Ovary (tissue), 9 donors: ENCODE data around the gene USP49. TPM values are rescaled to one million over a fixed set of nuclear protein-coding genes. Genes with fewer than 3 reads are reported as not detected.

Source experiments
- DNase-seq, 5 donors: peaks; one replicate each; pipeline ENCODE4 v3.0.0-alpha.2; 2019 to 2020
- H3K27ac ChIP-seq, 2 donors: fragments of 200-600 bp; one replicate each; pipeline versions ENCODE4 v1.5.1 to v1.8.0; 2019 to 2022
- H3K27me3 ChIP-seq: fragments of 200-600 bp; one replicate; pipeline ENCODE4 v1.8.0; 2022
- H3K36me3 ChIP-seq: fragments of 200-600 bp; sonication (generic); one replicate; pipeline ENCODE4 v1.5.1; 2019
- H3K4me1 ChIP-seq: one replicate; pipeline ENCODE4 v1.8.1; 2013; ENCODE audit warnings: mild to moderate bottlenecking, moderate library complexity; ENCODE audit not compliant: insufficient read depth
- H3K4me3 ChIP-seq: fragments of 200-600 bp; sonication (generic); one replicate; pipeline ENCODE4 v1.5.1; 2017
- H3K9me3 ChIP-seq, 2 donors: fragments of 200-600 bp in 1 of 2; sonication (generic) in 1 of 2; one replicate each; pipeline versions ENCODE4 v1.5.1 to v1.8.1; 2013 to 2019; ENCODE audit warnings: mild to moderate bottlenecking in 1 of 2, moderate library complexity in 1 of 2
- CTCF ChIP-seq, 3 donors: fragments of 450-650 bp in 2 of 3; fragments of 200-600 bp in 1 of 3; IDR thresholded peaks; one replicate each; pipeline versions ENCODE4 v1.5.1 to v1.8.0; 2016 to 2022; ENCODE audit warnings: antibody characterized with exemption in 3 of 3, mild to moderate bottlenecking in 1 of 3
- EP300 ChIP-seq: sonication (generic); formaldehyde crosslinking; IDR thresholded peaks from one replicate; pipeline ENCODE4 v1.6.1; 2017; ENCODE audit warnings: antibody characterized with exemption
- POLR2A ChIP-seq: fragments of 450-650 bp; IDR thresholded peaks from one replicate; pipeline ENCODE4 v1.6.1; 2017; ENCODE audit warnings: antibody characterized with exemption, mild to moderate bottlenecking, moderate library complexity
- WGBS, 3 donors: extraction: QIAGEN DNeasy Blood & Tissue Kit in 1 of 3; methylation state at CpG; one replicate each; pipeline versions ENCODE4 v1.1.5 to v1.1.7; 2013 to 2017; 5-methylcytosine and 5-hydroxymethylcytosine counted together
- intact Hi-C, 4 donors: fragments of 100-400 bp; cut with DNase I; formaldehyde crosslinking; loops; one replicate each; pipeline versions ENCODE4 v1.11.0 to v1.15.1; 2022 to 2023
- polyA plus RNA-seq, 2 donors: library from polyadenylated mRNA; stranded (reverse); fragments of 200-250 nt in 1 of 2; fragments of 350-450 nt in 1 of 2; fragmentation: Illumina TruSeq in 1 of 2; extraction: RNeasy Lipid Tissue Mini Kit (QIAGEN cat#74804) in 1 of 2; gene quantifications; one replicate each; pipeline ENCODE4 v1.2.3, GENCODE V29; 2013 to 2014
- total RNA-seq, 7 donors: library from RNA; depleted of rRNA in 2 of 7; stranded (reverse); fragments of >200 nt in 2 of 7; fragmentation: NEBNext Ultra II Directional in 3 of 7; extraction: Animal tissue kit (Norgen Biotek cat#: 25700) in 3 of 7; gene quantifications; one replicate each; pipeline versions ENCODE4 v1.1.0 to v1.2.4, GENCODE V29; 2016 to 2023
- donor health status: DM: no; HTN: no; CAD: no; lungs with moderate emphysema.
- donor health status: DM: no; HTN: no; CAD: no.
- donor health status: Bipolar disorder and iron deficiency.
- donor health status: DM: yes; HTN: yes; CAD: no.
- donor health status: DM: no; HTN: no; CAD: no.
- donor health status: DM: yes; HTN: yes; CAD: no.

The USP49 gene
- total and polyA plus RNA-seq, 9 donors: 2.0 to 5.1 (median 3.1) TPM

- no peak for DNase-seq
- WGBS, 3 donors: 43 to 57% (median 45%) methylated on average over 2 of the region's 2 CpGs
- intact Hi-C loops: loop anchor here in 1 of 4 donors (10.0 kb wide), 2 partner anchors 113 to 147 kb away; partner anchors contain the start of genes PRICKLE4 and TOMM6
- H3K9me3 ChIP-seq: no peaks in the 10 kb centered on the region
- H3K36me3 ChIP-seq: no peaks in the 10 kb centered on the region
- TF ChIP-seq EP300 (no peak), POLR2A (no peak), CTCF (IDR thresholded peaks at IDR 0.05) (no peak)
- H3K4me1 ChIP-seq: no peaks in the 10 kb centered on the region
- no peak overlapping the region for H3K27ac ChIP-seq
- no peak overlapping the region for H3K4me3 ChIP-seq
- no peaks in the 10 kb centered on the region for H3K27me3 ChIP-seq
Measured at GRCh38 chr6:41931792-41932191, 36.6 kb upstream of the USP49 start.

- no peaks in the 10 kb centered on the region for H3K4me1 ChIP-seq
- no peak for DNase-seq
- TF ChIP-seq EP300 (no peak), POLR2A (no peak), CTCF (IDR thresholded peaks at IDR 0.05) (no peak)
- no peak overlapping the region for H3K4me3 ChIP-seq
- H3K27me3 ChIP-seq: no peaks in the 10 kb centered on the region
- no peaks in the 10 kb centered on the region for H3K9me3 ChIP-seq
- H3K27ac ChIP-seq: no peak overlapping the region
- 82 to 88% (median 83%) methylated on average over 6 of the region's 6 CpGs for WGBS, 3 donors
- intact Hi-C loops: loop anchor here in 2 of 4 donors (10.0 kb wide), 2 partner anchors 115 to 145 kb away; partner anchors contain the start of genes PRICKLE4 (in 2 of the 2) and TOMM6 (in 2 of the 2)
- no peaks in the 10 kb centered on the region for H3K36me3 ChIP-seq
Measured at GRCh38 chr6:41929924-41930323, 34.7 kb upstream of the USP49 start.

GRCh38 chr6:41927253-41927652 lies 32.1 kb upstream of the USP49 start:
- intact Hi-C loops: loop anchor here in 1 of 4 donors (10.0 kb wide), 1 partner anchor 142 kb away; the partner anchor contains the start of genes PRICKLE4 and TOMM6
- Histone ChIP-seq H3K27me3 (no peaks in the 10 kb centered on the region), H3K4me1 (peaks cover 2% of the 10 kb centered on the region), H3K36me3 (no peaks in the 10 kb centered on the region), H3K4me3 (no peak overlapping the region), H3K27ac (no peak overlapping the region), H3K9me3 (no peaks in the 10 kb centered on the region)
- WGBS, 3 donors: 84 to 90% (median 86%) methylated on average over 6 of the region's 6 CpGs
- TF ChIP-seq CTCF (IDR thresholded peaks at IDR 0.05) (no peak), POLR2A (no peak), EP300 (no peak)
- DNase-seq: no peak

GRCh38 chr6:41922154-41922553 lies 27.0 kb upstream of the USP49 start:
- no peak for DNase-seq
- H3K36me3 ChIP-seq: no peaks in the 10 kb centered on the region
- no peaks in the 10 kb centered on the region for H3K27me3 ChIP-seq
- no peaks in the 10 kb centered on the region for H3K9me3 ChIP-seq
- H3K4me3 ChIP-seq: peak overlapping the region; percentile 78
- 1 to 2% (median 2%) methylated on average over 7 of the region's 7 CpGs for WGBS, 3 donors
- TF ChIP-seq EP300 (no peak), POLR2A (no peak), CTCF (IDR thresholded peaks at IDR 0.05) (no peak)
- no peak overlapping the region for H3K27ac ChIP-seq
- intact Hi-C loops: loop anchor here in 2 of 4 donors (5.0 to 10.0 kb wide), 2 partner anchors 135 to 137 kb away; partner anchors contain the start of genes TOMM6 (in 2 of the 2) and PRICKLE4 (in 1 of the 2)
- peaks cover 5% of the 10 kb centered on the region for H3K4me1 ChIP-seq
